Stimulated activated CD8-positive, alpha-beta memory T cell treated with anti-CD3 and anti-CD28 coated beads, Interleukin-15, amount 100 ng/mL, for 1 hour (primary cell): ENCODE data around the gene FMO3.

Experiments used
- DNase-seq: peaks from one replicate; pipeline ENCODE4 v3.0.0-alpha.2; 2020; ENCODE audit warnings: low read depth

Gene FMO3

GRCh38 chr1:171159148-171159547 is 68.4 kb downstream of the FMO3 start:
- DNase-seq, result no peak

GRCh38 chr1:171160211-171160610 is 69.5 kb downstream of the FMO3 start:
- DNase-seq, result no peak

GRCh38 chr1:171160639-171161354 is 70.1 kb downstream of the FMO3 start:
- no peak for DNase-seq

- DNase-seq, result no peak
Observed at GRCh38 chr1:171161431-171161830, 70.7 kb downstream of the FMO3 start.

- DNase-seq, result no peak
Observed at GRCh38 chr1:171166361-171166760, 75.7 kb downstream of the FMO3 start.
